GM12878 (cell line): ENCODE results near the gene SNX21. TPM values are rescaled to one million over a fixed set of nuclear protein-coding genes. Genes with fewer than 3 reads are reported as not detected.

ENCODE experiments used
- ATAC-seq: fragments of 200-7000 bp; cut with Tn5 transposase; 3 replicates; pipeline ENCODE4 v1.9.1; 2020; ENCODE audit warnings: mild to moderate bottlenecking, moderate library complexity
- BruUV-seq: library from RNA; stranded (reverse); fragments of 400-500 nt; replicated peaks from 2 replicates; lab custom pipeline; 2021; lab: Mats Ljungman, UMichigan
- CTCF ChIA-PET: fragments of 300-600 bp; sonication (Branson Sonifier 250); formaldehyde crosslinking; extraction: SDS; loops from one replicate; lab custom pipeline; 2021; ENCODE audit warnings: inconsistent platforms; lab: Yijun Ruan, JAX
- POLR2A ChIA-PET: fragments of 350-600 bp; formaldehyde crosslinking; extraction: SDS; loops from one replicate; lab custom pipeline; 2021; ENCODE audit warnings: inconsistent platforms; lab: Charles Lee
- RAD21 ChIA-PET: fragments of 300-600 bp; sonication (Branson Sonifier 250); formaldehyde crosslinking; loops from one replicate; lab custom pipeline; 2023; ENCODE audit warnings: antibody characterized with exemption; ENCODE audit not compliant: unreplicated experiment; lab: Charles Lee
- SMC1A ChIA-PET: fragments of 300-600 bp; sonication (Branson Sonifier 250); formaldehyde crosslinking; loops from one replicate; lab custom pipeline; 2023; ENCODE audit not compliant: unreplicated experiment, uncharacterized antibody; lab: Charles Lee
- DNase-seq: peaks from one replicate; pipeline ENCODE4 v3.0.0-alpha.2; 2011; ENCODE audit warnings: low read depth, low spot score
- FAIRE-seq: peaks from 3 replicates; lab custom pipeline; 2011; peaks lifted over from hg19 to GRCh38; lab: Jason Lieb, UNC
- H2AFZ ChIP-seq: 2 replicates; pipeline ENCODE4 v1.6.0; 2011; ENCODE audit warnings: low read depth, low read length, control low read depth; ENCODE audit not compliant: control insufficient read depth
- H3K27ac ChIP-seq: 2 replicates; pipeline ENCODE4 v1.5.1; 2011; ENCODE audit warnings: control low read depth; ENCODE audit not compliant: control insufficient read depth, insufficient read depth
- H3K27me3 ChIP-seq, 2 experiments: replicated peaks in 1 of 2; 2 replicates each; pipeline versions ENCODE4 v1.6.0 to v1.6.1; 2011; ENCODE audit warnings: low read length in 1 of 2; ENCODE audit not compliant: control insufficient read depth in 2 of 2, insufficient read depth in 2 of 2
- H3K36me3 ChIP-seq, 2 experiments: 2 replicates each; pipeline ENCODE4 v1.5.1; 2011; ENCODE audit warnings: low read length in 1 of 2; ENCODE audit not compliant: control insufficient read depth in 2 of 2, insufficient read depth in 2 of 2
- H3K4me1 ChIP-seq: 2 replicates; pipeline ENCODE4 v1.6.1; 2011; ENCODE audit warnings: mild to moderate bottlenecking, low read length, moderate library complexity, mixed read lengths; ENCODE audit not compliant: control insufficient read depth, insufficient read depth
- H3K4me2 ChIP-seq: 2 replicates; pipeline ENCODE4 v1.6.0; 2011; ENCODE audit warnings: control low read depth; ENCODE audit not compliant: control insufficient read depth, insufficient read depth
- H3K4me3 ChIP-seq: fragments of 200-600 bp; sonication (generic); 2 replicates; pipeline ENCODE4 v1.5.1; 2016
- H3K79me2 ChIP-seq: 2 replicates; pipeline ENCODE4 v1.6.0; 2011; ENCODE audit warnings: low read length; ENCODE audit not compliant: control insufficient read depth, insufficient read depth
- H3K9ac ChIP-seq: 2 replicates; pipeline ENCODE4 v1.8.0; 2011; ENCODE audit warnings: low read length, control low read depth, mixed read lengths; ENCODE audit not compliant: control insufficient read depth, insufficient read depth
- H3K9me3 ChIP-seq: replicated peaks from 3 replicates; pipeline ENCODE4 v1.5.1; 2011; ENCODE audit warnings: mild to moderate bottlenecking, low read length; ENCODE audit not compliant: control insufficient read depth, insufficient read depth
- H4K20me1 ChIP-seq: 2 replicates; pipeline ENCODE4 v1.6.0; 2011; ENCODE audit not compliant: control insufficient read depth, insufficient read depth
- EED ChIP-seq: sonication (generic); IDR thresholded peaks from 2 replicates; pipeline ENCODE4 v1.6.1; 2016; ENCODE audit warnings: antibody characterized with exemption, low read depth
- HSF1 ChIP-seq: fragments of 150-350 bp; IDR thresholded peaks from 2 replicates; pipeline ENCODE4 v1.6.1; 2014; ENCODE audit warnings: mild to moderate bottlenecking, low read depth, low read length
- IKZF2 ChIP-seq, 2 experiments: fragments of 450-650 bp; IDR thresholded peaks; 2 replicates each; pipeline ENCODE4 v1.6.1; 2017; ENCODE audit warnings: mild to moderate bottlenecking in 2 of 2, moderate library complexity in 2 of 2
- MLLT1 ChIP-seq: fragments of 450-650 bp; IDR thresholded peaks from 2 replicates; pipeline ENCODE4 v1.6.1; 2016; ENCODE audit warnings: mild to moderate bottlenecking
- MTA2 ChIP-seq: fragments of 450-650 bp; IDR thresholded peaks from 2 replicates; pipeline ENCODE4 v1.6.1; 2016; ENCODE audit warnings: low read depth, mild to moderate bottlenecking, moderate library complexity
- NR2C1 ChIP-seq: fragments of 450-650 bp; IDR thresholded peaks from 2 replicates; pipeline ENCODE4 v1.6.1; 2017; ENCODE audit warnings: antibody characterized with exemption, mild to moderate bottlenecking, moderate library complexity
- SPI1 ChIP-seq: IDR thresholded peaks from 2 replicates; pipeline ENCODE4 v1.6.1; 2011; ENCODE audit warnings: low read depth, mild to moderate bottlenecking, low read length, moderate library complexity, borderline replicate concordance; ENCODE audit not compliant: insufficient read depth
- STAT3 ChIP-seq: IDR thresholded peaks from 2 replicates; pipeline ENCODE4 v1.6.1; 2011; ENCODE audit warnings: low read depth, low read length, improper control_type of control experiment
- WGBS: methylation state at CpG from one replicate; pipeline ENCODE4 v1.1.6; 2016; ENCODE audit warnings: low lambda C conversion rate; ENCODE audit not compliant: insufficient replicate concordance, insufficient coverage; ENCODE audit errors: missing lambda C conversion rate; 5-methylcytosine and 5-hydroxymethylcytosine counted together
- in situ Hi-C: fragments of 300-500 bp; cut with MboI; formaldehyde crosslinking; loops from 9 replicates; pipeline ENCODE4 v1.14.3; 2018; ENCODE audit warnings: mixed read lengths
- intact Hi-C: fragments of 100-400 bp; cut with micrococcal nuclease; formaldehyde crosslinking; loops from one replicate; pipeline ENCODE4 v1.14.2; 2022; ENCODE audit not compliant: unreplicated experiment
- polyA plus RNA-seq, 11 experiments: library from polyadenylated mRNA; depleted of rRNA in 4 of 11; unstranded in 6 of 11; stranded (reverse) in 5 of 11; fragments of >200 nt; fragmentation: Nextera tagmentation in 4 of 11; fragmentation: Illumina TruSeq in 1 of 11; extraction: Ambion mirVana in 4 of 11; extraction: Trizol in 1 of 11; gene quantifications; 1 replicate in 1 of 11; 2 replicates in 10 of 11; pipeline versions ENCODE4 v1.2.1 to v1.2.3, GENCODE V29; 2011 to 2016; ENCODE audit warnings: inconsistent platforms in 2 of 11, missing spikeins in 2 of 11, low read depth in 1 of 11
- total RNA-seq, 4 experiments: library from RNA; depleted of rRNA in 3 of 4; stranded (reverse); fragments of >200 nt in 3 of 4; fragmentation: Illumina TruSeq in 1 of 4; extraction: Trizol in 1 of 4; gene quantifications; 2 replicates each; pipeline versions ENCODE4 v1.2.1 to v1.2.3, GENCODE V29; 2013 to 2021
- TF ChIP-seq, protein P1 (sequence below): fragments of 450-650 bp; IDR thresholded peaks from 2 replicates; pipeline ENCODE4 v1.6.1; 2018; ENCODE audit warnings: mild to moderate bottlenecking, low read depth, moderate library complexity; ENCODE audit not compliant: partially characterized antibody

SNX21 gene
- total and polyA plus RNA-seq, 10 of the 15 experiments (the other 5 are each of a cell fraction or from before 2014, with no cell fraction given) = 0.10 to 1.4 (median 0.57) TPM

- H3K4me1 ChIP-seq = 0 out of 2 replicates have a peak, but pooled peaks cover 5% of the 10 kb centered on the region
- SMC1A ChIA-PET = no interaction called here
- no peaks in the 10 kb centered on the region for H4K20me1 ChIP-seq
- peaks cover 14% of the 10 kb centered on the region for H3K79me2 ChIP-seq
- no peaks in the 10 kb centered on the region for H3K9me3 ChIP-seq
- FAIRE-seq = peak; percentile 7
- H3K4me3 ChIP-seq = peak overlapping the region; percentile 88
- TSS peak; percentile 75 for BruUV-seq
- peak overlapping the region; percentile 98 for H3K9ac ChIP-seq
- H3K4me2 ChIP-seq = peak overlapping the region; percentile 96
- WGBS = 14% methylated on average over 19 of the region's 19 CpGs
- peak overlapping the region; percentile 87 for H3K27ac ChIP-seq
- peak overlapping the region; percentile 89 for H2AFZ ChIP-seq
- peak; percentile 50 for ATAC-seq
- intact Hi-C loops (no loop called here), in situ Hi-C loops (no loop called here)
- no peaks in the 10 kb centered on the region for H3K27me3 ChIP-seq
- 0 out of 4 replicates have a peak, but pooled peaks of 1 of the 2 experiments have one; percentile 22 for TF ChIP-seq IKZF2 (IDR thresholded peaks at IDR 0.05)
- TF ChIP-seq MLLT1 = 0 out of 2 replicates have a peak, but pooled peaks have one; percentile 30
- TF ChIP-seq SPI1 = peak; percentile 92
- TF ChIP-seq NR2C1 = peak; percentile 9; the same call in 1 of the 2 replicates
- TF ChIP-seq, protein P1, sequence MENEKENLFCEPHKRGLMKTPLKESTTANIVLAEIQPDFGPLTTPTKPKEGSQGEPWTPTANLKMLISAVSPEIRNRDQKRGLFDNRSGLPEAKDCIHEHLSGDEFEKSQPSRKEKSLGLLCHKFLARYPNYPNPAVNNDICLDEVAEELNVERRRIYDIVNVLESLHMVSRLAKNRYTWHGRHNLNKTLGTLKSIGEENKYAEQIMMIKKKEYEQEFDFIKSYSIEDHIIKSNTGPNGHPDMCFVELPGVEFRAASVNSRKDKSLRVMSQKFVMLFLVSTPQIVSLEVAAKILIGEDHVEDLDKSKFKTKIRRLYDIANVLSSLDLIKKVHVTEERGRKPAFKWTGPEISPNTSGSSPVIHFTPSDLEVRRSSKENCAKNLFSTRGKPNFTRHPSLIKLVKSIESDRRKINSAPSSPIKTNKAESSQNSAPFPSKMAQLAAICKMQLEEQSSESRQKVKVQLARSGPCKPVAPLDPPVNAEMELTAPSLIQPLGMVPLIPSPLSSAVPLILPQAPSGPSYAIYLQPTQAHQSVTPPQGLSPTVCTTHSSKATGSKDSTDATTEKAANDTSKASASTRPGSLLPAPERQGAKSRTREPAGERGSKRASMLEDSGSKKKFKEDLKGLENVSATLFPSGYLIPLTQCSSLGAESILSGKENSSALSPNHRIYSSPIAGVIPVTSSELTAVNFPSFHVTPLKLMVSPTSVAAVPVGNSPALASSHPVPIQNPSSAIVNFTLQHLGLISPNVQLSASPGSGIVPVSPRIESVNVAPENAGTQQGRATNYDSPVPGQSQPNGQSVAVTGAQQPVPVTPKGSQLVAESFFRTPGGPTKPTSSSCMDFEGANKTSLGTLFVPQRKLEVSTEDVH = no peak
- no peak for TF ChIP-seq MTA2
- peak; percentile 36; the same call in 1 of the 2 replicates for TF ChIP-seq EED
- no peak for TF ChIP-seq STAT3
- TF ChIP-seq HSF1 = no peak
- TF ChIP-seq, all 136 proteins: peak for 5
- RAD21 ChIA-PET = no interaction called here
- POLR2A ChIA-PET = interaction anchor here (0.6 kb wide), 1 partner anchor 143 kb away, joined by 4 read pairs; no protein-coding TSS in a partner anchor
- DNase-seq = no peak
- CTCF ChIA-PET = interaction anchor here (0.8 kb wide), 1 partner anchor 354 kb away, joined by 3 read pairs; no protein-coding TSS in a partner anchor
- H3K36me3 ChIP-seq = peaks cover 2 to 7% of the 10 kb centered on the region in 2 experiments; a peak in 3 of 4 replicates
These were observed 41.1 kb upstream of the SNX21 start for GRCh38 chr20:45792317-45793118.
